Stimulated activated CD4-positive, alpha-beta T cell treated with anti-CD3 and anti-CD28 coated beads, TNF-alpha, amount 100 ng/mL, for 1 hour (primary cell): ENCODE measurements around the gene SDR39U1.

ENCODE experiments used
- DNase-seq, 3 donors: peaks; one replicate each; pipeline ENCODE4 v3.0.0-alpha.2; 2020; ENCODE audit warnings: low read depth in 3 of 3, low spot score in 1 of 3

Gene SDR39U1

GRCh38 chr14:24390701-24391468 lies 51.7 kb downstream of the SDR39U1 start:
- DNase-seq: no peak
